GM12878 (cell line): Measurements from ENCODE around the gene TDRD10. TPM values are rescaled to one million over a fixed set of nuclear protein-coding genes. Genes with fewer than 3 reads are reported as not detected.

Experiments
- ATF7 ChIP-seq: fragments of 450-650 bp; IDR thresholded peaks from 2 replicates; pipeline ENCODE4 v1.6.1; 2016; ENCODE audit warnings: low read depth, mild to moderate bottlenecking
- CEBPB ChIP-seq, 2 experiments: fragments of 150-350 bp in 1 of 2; IDR thresholded peaks; 2 replicates each; pipeline ENCODE4 v1.6.1; 2012 to 2014; ENCODE audit warnings: low read depth in 2 of 2, low read length in 2 of 2, borderline replicate concordance in 1 of 2, inconsistent platforms in 1 of 2
- GABPA ChIP-seq: IDR thresholded peaks from 2 replicates; pipeline ENCODE4 v1.6.1; 2014; ENCODE audit warnings: antibody characterized with exemption, low read depth, mild to moderate bottlenecking, inconsistent platforms
- KDM1A ChIP-seq: fragments of 200-600 bp; sonication (generic); IDR thresholded peaks from 2 replicates; pipeline ENCODE4 v1.6.1; 2016; ENCODE audit warnings: borderline replicate concordance
- KLF5 ChIP-seq: fragments of 450-650 bp; IDR thresholded peaks from 2 replicates; pipeline ENCODE4 v1.6.1; 2014; ENCODE audit warnings: mild to moderate bottlenecking; ENCODE audit not compliant: partially characterized antibody
- LARP7 ChIP-seq: fragments of 450-650 bp; IDR thresholded peaks from 2 replicates; pipeline ENCODE4 v1.6.1; 2017; ENCODE audit warnings: mild to moderate bottlenecking
- MEF2A ChIP-seq: IDR thresholded peaks from 2 replicates; pipeline ENCODE4 v1.6.1; 2011; ENCODE audit warnings: low read depth, mild to moderate bottlenecking, low read length, moderate library complexity; ENCODE audit not compliant: insufficient read depth
- NBN ChIP-seq: fragments of 450-650 bp; IDR thresholded peaks from 2 replicates; pipeline ENCODE4 v1.6.1; 2016
- NR2F1 ChIP-seq: fragments of 450-650 bp; conservative IDR thresholded peaks from 2 replicates; pipeline ENCODE4 v1.6.1; 2017; ENCODE audit warnings: mild to moderate bottlenecking
- RUNX3 ChIP-seq: IDR thresholded peaks from 2 replicates; pipeline ENCODE4 v1.6.1; 2012; ENCODE audit warnings: low read length, inconsistent platforms
- SMARCA5 ChIP-seq: fragments of 450-650 bp; IDR thresholded peaks from 2 replicates; pipeline ENCODE4 v1.6.1; 2017; ENCODE audit warnings: mild to moderate bottlenecking
- SMC3 ChIP-seq: IDR thresholded peaks from 2 replicates; pipeline ENCODE4 v1.6.1; 2011; ENCODE audit warnings: low read length, improper control_type of control experiment, borderline replicate concordance
- YY1 ChIP-seq: IDR thresholded peaks from 2 replicates; pipeline ENCODE4 v1.6.1; 2011; ENCODE audit warnings: low read depth, mild to moderate bottlenecking, low read length
- ZNF24 ChIP-seq: fragments of 450-650 bp; IDR thresholded peaks from 2 replicates; pipeline ENCODE4 v1.6.1; 2017; ENCODE audit warnings: antibody characterized with exemption, mild to moderate bottlenecking
- polyA plus RNA-seq, 11 experiments: library from polyadenylated mRNA; depleted of rRNA in 4 of 11; unstranded in 6 of 11; stranded (reverse) in 5 of 11; fragments of >200 nt; fragmentation: Nextera tagmentation in 4 of 11; fragmentation: Illumina TruSeq in 1 of 11; extraction: Ambion mirVana in 4 of 11; extraction: Trizol in 1 of 11; gene quantifications; 1 replicate in 1 of 11; 2 replicates in 10 of 11; pipeline versions ENCODE4 v1.2.1 to v1.2.3, GENCODE V29; 2011 to 2016; ENCODE audit warnings: inconsistent platforms in 2 of 11, missing spikeins in 2 of 11, low read depth in 1 of 11
- total RNA-seq, 4 experiments: library from RNA; depleted of rRNA in 3 of 4; stranded (reverse); fragments of >200 nt in 3 of 4; fragmentation: Illumina TruSeq in 1 of 4; extraction: Trizol in 1 of 4; gene quantifications; 2 replicates each; pipeline versions ENCODE4 v1.2.1 to v1.2.3, GENCODE V29; 2013 to 2021
- TF ChIP-seq, protein P1 (sequence below): IDR thresholded peaks from 2 replicates; pipeline ENCODE4 v1.6.1; 2011; ENCODE audit warnings: mild to moderate bottlenecking, low read depth, low read length, moderate library complexity; ENCODE audit not compliant: insufficient replicate concordance
- TF ChIP-seq, protein P2 (sequence below): fragments of 450-650 bp; IDR thresholded peaks from 2 replicates; pipeline ENCODE4 v1.6.1; 2017; ENCODE audit warnings: low read depth, mild to moderate bottlenecking, moderate library complexity
- TF ChIP-seq, protein P3 (sequence below): fragments of 450-650 bp; formaldehyde crosslinking; IDR thresholded peaks from 2 replicates; pipeline ENCODE4 v1.4.0; 2022; ENCODE audit warnings: mild to moderate bottlenecking, moderate library complexity
- TF ChIP-seq, protein P4 (sequence below): fragments of 450-650 bp; IDR thresholded peaks from 2 replicates; pipeline ENCODE4 v1.6.1; 2018; ENCODE audit warnings: borderline replicate concordance, mild to moderate bottlenecking; ENCODE audit not compliant: partially characterized antibody

TDRD10 gene
- total and polyA plus RNA-seq, 10 of the 15 experiments (the other 5 are each of a cell fraction or from before 2014, with no cell fraction given), result not detected

- TF ChIP-seq, protein P1, sequence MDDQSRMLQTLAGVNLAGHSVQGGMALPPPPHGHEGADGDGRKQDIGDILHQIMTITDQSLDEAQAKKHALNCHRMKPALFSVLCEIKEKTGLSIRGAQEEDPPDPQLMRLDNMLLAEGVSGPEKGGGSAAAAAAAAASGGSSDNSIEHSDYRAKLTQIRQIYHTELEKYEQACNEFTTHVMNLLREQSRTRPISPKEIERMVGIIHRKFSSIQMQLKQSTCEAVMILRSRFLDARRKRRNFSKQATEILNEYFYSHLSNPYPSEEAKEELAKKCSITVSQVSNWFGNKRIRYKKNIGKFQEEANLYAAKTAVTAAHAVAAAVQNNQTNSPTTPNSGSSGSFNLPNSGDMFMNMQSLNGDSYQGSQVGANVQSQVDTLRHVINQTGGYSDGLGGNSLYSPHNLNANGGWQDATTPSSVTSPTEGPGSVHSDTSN, result no peak
- TF ChIP-seq SMARCA5 (peak; percentile 52; the same call in 1 of the 2 replicates), LARP7 (no peak), NBN (peak; percentile 45; the same call in 1 of the 2 replicates), SMC3 (peak; percentile 95), GABPA (no peak), RUNX3 (peak; percentile 26; the same call in 1 of the 2 replicates), KDM1A (no peak), KLF5 (no peak), ATF7 (no peak), ZNF24 (no peak), NR2F1 (no peak), YY1 (peak; percentile 73), CEBPB (IDR thresholded peaks at IDR 0.05; ENCODE audit: borderline replicate concordance in 1 of 2, low read depth in 2 of 2, low read length in 2 of 2) (no peak), MEF2A (no peak)
- TF ChIP-seq, protein P2, sequence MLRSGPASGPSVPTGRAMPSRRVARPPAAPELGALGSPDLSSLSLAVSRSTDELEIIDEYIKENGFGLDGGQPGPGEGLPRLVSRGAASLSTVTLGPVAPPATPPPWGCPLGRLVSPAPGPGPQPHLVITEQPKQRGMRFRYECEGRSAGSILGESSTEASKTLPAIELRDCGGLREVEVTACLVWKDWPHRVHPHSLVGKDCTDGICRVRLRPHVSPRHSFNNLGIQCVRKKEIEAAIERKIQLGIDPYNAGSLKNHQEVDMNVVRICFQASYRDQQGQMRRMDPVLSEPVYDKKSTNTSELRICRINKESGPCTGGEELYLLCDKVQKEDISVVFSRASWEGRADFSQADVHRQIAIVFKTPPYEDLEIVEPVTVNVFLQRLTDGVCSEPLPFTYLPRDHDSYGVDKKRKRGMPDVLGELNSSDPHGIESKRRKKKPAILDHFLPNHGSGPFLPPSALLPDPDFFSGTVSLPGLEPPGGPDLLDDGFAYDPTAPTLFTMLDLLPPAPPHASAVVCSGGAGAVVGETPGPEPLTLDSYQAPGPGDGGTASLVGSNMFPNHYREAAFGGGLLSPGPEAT, result no peak
- TF ChIP-seq, protein P3, sequence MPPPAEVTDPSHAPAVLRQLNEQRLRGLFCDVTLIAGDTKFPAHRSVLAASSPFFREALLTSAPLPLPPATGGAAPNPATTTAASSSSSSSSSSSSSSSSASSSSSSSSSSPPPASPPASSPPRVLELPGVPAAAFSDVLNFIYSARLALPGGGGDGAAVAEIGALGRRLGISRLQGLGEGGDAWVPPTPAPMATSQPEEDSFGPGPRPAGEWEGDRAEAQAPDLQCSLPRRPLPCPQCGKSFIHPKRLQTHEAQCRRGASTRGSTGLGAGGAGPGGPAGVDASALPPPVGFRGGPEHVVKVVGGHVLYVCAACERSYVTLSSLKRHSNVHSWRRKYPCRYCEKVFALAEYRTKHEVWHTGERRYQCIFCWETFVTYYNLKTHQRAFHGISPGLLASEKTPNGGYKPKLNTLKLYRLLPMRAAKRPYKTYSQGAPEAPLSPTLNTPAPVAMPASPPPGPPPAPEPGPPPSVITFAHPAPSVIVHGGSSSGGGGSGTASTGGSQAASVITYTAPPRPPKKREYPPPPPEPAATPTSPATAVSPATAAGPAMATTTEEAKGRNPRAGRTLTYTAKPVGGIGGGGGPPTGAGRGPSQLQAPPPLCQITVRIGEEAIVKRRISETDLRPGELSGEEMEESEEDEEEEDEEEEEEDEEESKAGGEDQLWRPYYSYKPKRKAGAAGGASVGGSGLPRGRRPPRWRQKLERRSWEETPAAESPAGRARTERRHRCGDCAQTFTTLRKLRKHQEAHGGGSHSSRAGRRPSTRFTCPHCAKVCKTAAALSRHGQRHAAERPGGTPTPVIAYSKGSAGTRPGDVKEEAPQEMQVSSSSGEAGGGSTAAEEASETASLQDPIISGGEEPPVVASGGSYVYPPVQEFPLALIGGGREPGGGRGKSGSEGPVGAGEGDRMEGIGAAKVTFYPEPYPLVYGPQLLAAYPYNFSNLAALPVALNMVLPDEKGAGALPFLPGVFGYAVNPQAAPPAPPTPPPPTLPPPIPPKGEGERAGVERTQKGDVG (CRISPR knock-in tag), result no peak
- TF ChIP-seq, protein P4, sequence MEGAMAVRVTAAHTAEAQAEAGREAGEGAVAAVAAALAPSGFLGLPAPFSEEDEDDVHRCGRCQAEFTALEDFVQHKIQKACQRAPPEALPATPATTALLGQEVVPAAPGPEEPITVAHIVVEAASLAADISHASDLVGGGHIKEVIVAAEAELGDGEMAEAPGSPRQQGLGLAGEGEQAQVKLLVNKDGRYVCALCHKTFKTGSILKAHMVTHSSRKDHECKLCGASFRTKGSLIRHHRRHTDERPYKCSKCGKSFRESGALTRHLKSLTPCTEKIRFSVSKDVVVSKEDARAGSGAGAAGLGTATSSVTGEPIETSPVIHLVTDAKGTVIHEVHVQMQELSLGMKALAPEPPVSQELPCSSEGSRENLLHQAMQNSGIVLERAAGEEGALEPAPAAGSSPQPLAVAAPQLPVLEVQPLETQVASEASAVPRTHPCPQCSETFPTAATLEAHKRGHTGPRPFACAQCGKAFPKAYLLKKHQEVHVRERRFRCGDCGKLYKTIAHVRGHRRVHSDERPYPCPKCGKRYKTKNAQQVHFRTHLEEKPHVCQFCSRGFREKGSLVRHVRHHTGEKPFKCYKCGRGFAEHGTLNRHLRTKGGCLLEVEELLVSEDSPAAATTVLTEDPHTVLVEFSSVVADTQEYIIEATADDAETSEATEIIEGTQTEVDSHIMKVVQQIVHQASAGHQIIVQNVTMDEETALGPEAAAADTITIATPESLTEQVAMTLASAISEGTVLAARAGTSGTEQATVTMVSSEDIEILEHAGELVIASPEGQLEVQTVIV, result no peak
These were observed 22.1 kb upstream of the TDRD10 start (continued) for GRCh38 chr1:154479764-154480421.
